Activated CD4-positive, alpha-beta T cell treated with anti-CD3 and anti-CD28 coated beads for 36 hours (primary cell): ENCODE measurements around the gene TPCN2. TPM values are rescaled to one million over a fixed set of nuclear protein-coding genes. Genes with fewer than 3 reads are reported as not detected.
"Not testable (repeated sequence)": the region's sequence is repeated elsewhere in the genome, so short reads cannot be mapped to it uniquely, and the experiment has no call there.

Experiments used
- ATAC-seq: fragments of 200-7000 bp; cut with Tn5 transposase; one replicate; pipeline ENCODE4 v1.10.0; 2021; ENCODE audit warnings: mild to moderate bottlenecking, moderate library complexity
- CTCF ChIA-PET: fragments of 350-600 bp; sonication (Branson Sonifier 250); formaldehyde crosslinking; loops from one replicate; lab custom pipeline; 2021; ENCODE audit warnings: antibody characterized with exemption; lab: Charles Lee
- POLR2A ChIA-PET: fragments of 350-600 bp; sonication (Branson Sonifier 250); formaldehyde crosslinking; loops from one replicate; lab custom pipeline; 2021; ENCODE audit warnings: antibody characterized with exemption, inconsistent platforms; lab: Charles Lee
- DNase-seq: peaks from one replicate; pipeline ENCODE4 v3.0.0-alpha.2; 2020
- H3K27ac Mint-ChIP-seq: one replicate; pipeline ENCODE4 v1.8.0; 2021; ENCODE audit warnings: mixed read lengths
- H3K27me3 Mint-ChIP-seq: one replicate; pipeline ENCODE4 v1.8.0; 2021; ENCODE audit warnings: mixed read lengths
- H3K36me3 Mint-ChIP-seq: one replicate; pipeline ENCODE4 v1.8.0; 2021; ENCODE audit warnings: low read depth, mixed read lengths
- H3K4me1 Mint-ChIP-seq: one replicate; pipeline ENCODE4 v1.8.0; 2021; ENCODE audit warnings: mixed read lengths
- H3K4me3 Mint-ChIP-seq: one replicate; pipeline ENCODE4 v1.8.0; 2021; ENCODE audit warnings: mild to moderate bottlenecking, moderate library complexity, mixed read lengths
- H3K9me3 Mint-ChIP-seq: one replicate; pipeline ENCODE4 v1.8.0; 2021; ENCODE audit warnings: low read depth, mixed read lengths
- intact Hi-C, 2 experiments: fragments of 100-400 bp; cut with DNase I in 1 of 2; cut with micrococcal nuclease in 1 of 2; formaldehyde crosslinking; loops; one replicate each; pipeline versions ENCODE4 v1.14.2 to v1.15.1; 2022 to 2024; cut with DNase I, micrococcal nuclease
- total RNA-seq, 2 experiments: library from RNA; stranded (reverse); gene quantifications; one replicate each; pipeline ENCODE4 v1.2.3, GENCODE V29; 2021

Gene TPCN2
- total RNA-seq, 2 experiments from 2014 or later, result 7.4 to 10.4 TPM

GRCh38 chr11:69075421-69076128 lies 26.8 kb downstream of the TPCN2 start:
- Mint-ChIP-seq H3K36me3 (peaks cover 5% of the 10 kb centered on the region), H3K9me3 (no peaks in the 10 kb centered on the region), H3K4me3 (no peak overlapping the region), H3K27me3 (no peaks in the 10 kb centered on the region), H3K27ac (peak overlapping the region; percentile 31), H3K4me1 (peaks cover 12% of the 10 kb centered on the region)
- intact Hi-C loops, result no loop called here
- ATAC-seq (no peak), DNase-seq (no peak)
- ChIA-PET POLR2A (no interaction called here), CTCF (interaction anchor here (0.5 to 0.8 kb wide), 2 partner anchors 27 to 649 kb away, joined by 3 to 5 read pairs; partner anchors contain the start of gene TPCN2)

DNA sequence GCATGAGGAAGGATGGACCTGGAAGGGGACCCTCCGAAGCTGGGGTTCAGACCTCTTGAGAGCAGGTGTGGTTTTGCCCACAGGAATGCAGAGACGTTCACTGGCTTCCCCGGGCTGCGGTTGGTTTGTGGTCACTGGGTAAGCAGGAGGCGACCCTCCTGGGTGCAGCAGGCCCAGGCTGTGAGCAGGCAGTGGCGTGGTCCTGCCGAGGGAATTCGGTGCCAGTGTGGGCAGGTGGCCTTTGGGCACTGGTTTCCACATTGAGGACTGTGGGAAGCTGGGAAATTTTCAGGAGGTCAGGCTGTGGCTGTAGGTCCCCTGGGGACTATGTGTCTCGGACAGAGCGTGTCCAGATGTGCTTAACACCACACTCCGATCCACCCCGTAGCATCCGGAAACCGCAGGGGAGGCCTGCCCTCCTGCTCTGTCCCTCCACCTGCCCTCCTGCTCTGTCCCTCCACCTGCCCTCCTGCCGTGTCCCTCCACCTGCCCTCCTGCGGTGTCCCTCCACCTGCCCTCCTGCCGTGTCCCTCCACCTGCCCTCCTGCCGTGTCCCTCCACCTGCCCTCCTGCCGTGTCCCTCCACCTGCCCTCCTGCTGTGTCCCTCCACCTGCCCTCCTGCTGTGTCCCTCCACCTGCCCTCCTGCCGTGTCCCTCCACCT lies 27.5 kb downstream of the TPCN2 start:
- no peak for ATAC-seq
- Mint-ChIP-seq H3K27ac (peak overlapping the region; percentile 31), H3K27me3 (no peaks in the 10 kb centered on the region), H3K9me3 (no peaks in the 10 kb centered on the region), H3K4me3 (no peak overlapping the region), H3K4me1 (peaks cover 15% of the 10 kb centered on the region), H3K36me3 (peaks cover 5% of the 10 kb centered on the region)
- ChIA-PET CTCF (interaction anchor here (0.8 kb wide), 1 partner anchor 28 kb away, joined by 5 read pairs; the partner anchor contains the start of gene TPCN2), POLR2A (no interaction called here)
- intact Hi-C loops, result no loop called here
- no peak for DNase-seq

GRCh38 chr11:69076977-69077376 lies 28.2 kb downstream of the TPCN2 start:
- POLR2A ChIA-PET, result not testable (repeated sequence)

DNA sequence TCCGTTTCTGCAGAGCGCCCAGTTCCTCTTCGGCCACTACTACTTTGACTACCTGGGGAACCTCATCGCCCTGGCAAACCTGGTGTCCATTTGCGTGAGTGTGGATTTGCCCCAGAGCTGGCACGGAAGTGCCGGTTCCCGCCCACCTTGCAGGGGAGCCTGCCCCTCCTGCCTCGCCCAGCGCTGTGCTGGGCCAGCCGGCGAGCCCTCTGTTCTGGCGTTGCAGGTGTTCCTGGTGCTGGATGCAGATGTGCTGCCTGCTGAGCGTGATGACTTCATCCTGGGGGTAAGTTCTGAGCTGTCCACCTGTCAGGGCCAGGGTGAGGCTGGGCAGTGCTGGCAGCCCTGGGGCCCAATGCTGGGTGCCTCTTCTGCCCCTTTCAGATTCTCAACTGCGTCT lies 29.8 kb downstream of the TPCN2 start:
- POLR2A ChIA-PET, result no interaction called here
- Mint-ChIP-seq H3K9me3 (no peaks in the 10 kb centered on the region), H3K36me3 (peaks cover 8% of the 10 kb centered on the region), H3K4me3 (no peak overlapping the region), H3K4me1 (peaks cover 15% of the 10 kb centered on the region), H3K27ac (no peak overlapping the region), H3K27me3 (no peaks in the 10 kb centered on the region)
- no peak for ATAC-seq
- CTCF ChIA-PET, result no interaction called here
- intact Hi-C loops, result no loop called here
- no peak for DNase-seq

More at GRCh38 chr11:69076977-69077376, 28.2 kb downstream of the TPCN2 start:
- H3K27me3 Mint-ChIP-seq, ATAC-seq, H3K27ac Mint-ChIP-seq, intact Hi-C loops, H3K36me3 Mint-ChIP-seq, CTCF ChIA-PET, H3K9me3 Mint-ChIP-seq, H3K4me3 Mint-ChIP-seq, DNase-seq: not testable (repeated sequence)
- H3K4me1 Mint-ChIP-seq, result peaks cover 15% of the 10 kb centered on the region

DNA sequence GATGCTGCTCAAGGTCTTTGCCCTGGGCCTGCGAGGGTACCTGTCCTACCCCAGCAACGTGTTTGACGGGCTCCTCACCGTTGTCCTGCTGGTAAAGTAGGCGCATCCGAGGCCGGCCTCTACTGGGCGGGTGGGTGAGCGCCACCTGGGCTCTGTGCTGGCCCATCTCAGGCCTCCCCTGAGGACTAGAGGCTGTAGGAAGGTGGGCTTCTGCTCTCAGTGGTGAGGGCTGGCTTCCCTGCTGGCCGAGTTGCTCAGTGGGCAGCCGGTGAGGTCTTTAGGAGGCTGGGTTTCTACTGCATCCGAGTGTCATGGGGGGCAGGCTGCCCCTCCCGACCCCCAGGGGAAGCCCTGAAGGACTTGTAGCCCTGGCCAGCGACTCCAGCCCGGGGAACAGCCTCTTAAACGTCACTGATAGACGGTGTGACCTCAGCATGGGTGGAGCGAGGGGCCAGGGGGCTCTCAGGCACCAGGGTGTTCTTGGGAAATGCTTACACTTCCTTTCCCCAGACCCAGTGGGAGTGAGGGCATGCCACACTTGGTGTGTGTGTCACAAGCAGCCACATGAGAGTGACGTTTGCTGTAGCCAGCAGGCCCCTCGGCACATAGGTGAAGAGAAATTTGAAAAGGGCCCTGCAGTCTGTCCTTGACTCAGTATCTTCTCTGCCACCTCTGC lies 30.3 kb downstream of the TPCN2 start:
- DNase-seq (no peak), ATAC-seq (no peak)
- Mint-ChIP-seq H3K36me3 (peaks cover 8% of the 10 kb centered on the region), H3K27me3 (no peaks in the 10 kb centered on the region), H3K4me1 (peaks cover 15% of the 10 kb centered on the region), H3K9me3 (no peaks in the 10 kb centered on the region), H3K27ac (no peak overlapping the region), H3K4me3 (no peak overlapping the region)
- intact Hi-C loops, result no loop called here
- ChIA-PET POLR2A (no interaction called here), CTCF (no interaction called here)

- intact Hi-C loops, result loop anchor here in 1 of 2 experiments (10.0 kb wide), 1 partner anchor 175 kb away; the partner anchor contains the start of genes IGHMBP2 and MRPL21
- H3K4me1 Mint-ChIP-seq, result peaks cover 15% of the 10 kb centered on the region
- DNase-seq, result no peak
- no peaks in the 10 kb centered on the region for H3K9me3 Mint-ChIP-seq
- peaks cover 8% of the 10 kb centered on the region for H3K36me3 Mint-ChIP-seq
- H3K4me3 Mint-ChIP-seq, result no peak overlapping the region
- no peaks in the 10 kb centered on the region for H3K27me3 Mint-ChIP-seq
- POLR2A ChIA-PET, result no interaction called here
- ATAC-seq, result no peak
- CTCF ChIA-PET, result no interaction called here
- H3K27ac Mint-ChIP-seq, result no peak overlapping the region
These were observed 31.0 kb downstream of the TPCN2 start for GRCh38 chr11:69079661-69080256.

DNA sequence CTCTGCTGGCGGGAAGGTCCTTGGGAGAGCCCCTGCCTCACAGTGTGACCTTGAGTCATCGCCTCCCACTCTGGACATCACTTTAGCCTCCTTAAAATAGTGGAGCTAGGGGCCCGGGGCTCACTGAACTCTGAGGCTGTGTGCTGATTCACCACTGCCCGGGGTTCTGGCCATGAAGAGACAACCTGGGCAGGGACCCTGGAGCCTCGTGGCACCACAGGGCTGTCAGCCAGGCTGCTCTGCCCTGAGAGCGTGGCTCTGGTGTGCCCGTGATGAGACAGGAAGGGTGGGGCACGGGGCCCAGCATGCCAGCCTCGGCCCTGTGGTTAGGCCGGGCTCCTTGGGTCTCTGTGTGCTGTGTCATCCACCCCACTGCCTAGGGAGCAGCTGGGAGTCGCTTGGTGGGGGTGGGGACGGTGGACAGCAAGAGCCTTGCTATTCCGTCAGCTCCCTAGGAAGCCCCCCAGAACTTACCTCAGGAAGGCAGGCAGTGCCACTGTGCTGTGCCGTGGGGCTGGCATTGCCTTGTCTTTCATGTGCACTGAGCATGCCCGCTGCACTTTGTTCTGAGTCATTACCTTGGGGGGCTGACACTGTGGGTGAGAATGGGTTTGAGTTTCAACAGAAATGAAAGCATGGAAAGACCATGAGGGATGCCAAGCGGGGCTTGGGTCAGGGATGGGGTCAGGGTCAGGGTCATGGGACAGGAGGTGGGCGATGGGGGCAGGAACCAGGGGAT lies 31.7 kb downstream of the TPCN2 start:
- no peak overlapping the region for H3K27ac Mint-ChIP-seq
- H3K36me3 Mint-ChIP-seq, result peaks cover 7% of the 10 kb centered on the region
- no peaks in the 10 kb centered on the region for H3K27me3 Mint-ChIP-seq
- CTCF ChIA-PET, result no interaction called here
- H3K4me1 Mint-ChIP-seq, result peaks cover 15% of the 10 kb centered on the region
- peak; percentile 30 for DNase-seq
- POLR2A ChIA-PET, result no interaction called here
- peak; percentile 42 for ATAC-seq
- intact Hi-C loops, result loop anchor here in 1 of 2 experiments (10.0 kb wide), 1 partner anchor 176 kb away; the partner anchor contains the start of genes IGHMBP2 and MRPL21
- H3K4me3 Mint-ChIP-seq, result no peak overlapping the region
- no peaks in the 10 kb centered on the region for H3K9me3 Mint-ChIP-seq

GRCh38 chr11:69081180-69081579 lies 32.4 kb downstream of the TPCN2 start:
- CTCF ChIA-PET, result interaction anchor here (0.7 kb wide), 1 partner anchor 396 kb away, joined by 3 read pairs; no protein-coding TSS in a partner anchor
- intact Hi-C loops, result loop anchor here in 1 of 2 experiments (10.0 kb wide), 1 partner anchor 176 kb away; the partner anchor contains the start of genes IGHMBP2 and MRPL21
- no peak overlapping the region for H3K4me3 Mint-ChIP-seq

GRCh38 chr11:69083531-69084247 lies 35.0 kb downstream of the TPCN2 start:
- Mint-ChIP-seq H3K27me3 (no peaks in the 10 kb centered on the region), H3K9me3 (no peaks in the 10 kb centered on the region), H3K27ac (no peak overlapping the region), H3K4me1 (peaks cover 13% of the 10 kb centered on the region), H3K4me3 (no peak overlapping the region), H3K36me3 (peaks cover 4% of the 10 kb centered on the region)
- no peak for DNase-seq
- ATAC-seq, result no peak
- intact Hi-C loops, result loop anchor here in 1 of 2 experiments (10.0 kb wide), 1 partner anchor 179 kb away; the partner anchor contains the start of genes IGHMBP2 and MRPL21
- CTCF ChIA-PET, result no interaction called here
- POLR2A ChIA-PET, result no interaction called here

More at GRCh38 chr11:69081180-69081579, 32.4 kb downstream of the TPCN2 start:
- Mint-ChIP-seq H3K4me1 (peaks cover 13% of the 10 kb centered on the region), H3K27ac (no peak overlapping the region), H3K36me3 (peaks cover 4% of the 10 kb centered on the region), H3K9me3 (no peaks in the 10 kb centered on the region), H3K27me3 (no peaks in the 10 kb centered on the region)
- no peak for ATAC-seq
- POLR2A ChIA-PET, result no interaction called here
- DNase-seq, result no peak

GRCh38 chr11:69084371-69084770 lies 35.6 kb downstream of the TPCN2 start:
- Mint-ChIP-seq H3K36me3 (peaks cover 4% of the 10 kb centered on the region), H3K4me1 (peaks cover 12% of the 10 kb centered on the region), H3K27ac (no peak overlapping the region), H3K27me3 (no peaks in the 10 kb centered on the region), H3K4me3 (no peak overlapping the region), H3K9me3 (no peaks in the 10 kb centered on the region)
- no peak for ATAC-seq
- no peak for DNase-seq
- ChIA-PET CTCF (no interaction called here), POLR2A (no interaction called here)
- intact Hi-C loops, result loop anchor here in 1 of 2 experiments (10.0 kb wide), 1 partner anchor 180 kb away; the partner anchor contains the start of genes IGHMBP2 and MRPL21
